Limb (tissue), 2 donors: ENCODE data around the gene MYO1B.
A peak's percentile ranks its signal among the peaks of the same experiment; 100 is the strongest.

Source experiments
- DNase-seq, 2 donors: peaks; one replicate each; pipeline ENCODE4 v3.0.0-alpha.2; 2016; ENCODE audit errors: extremely low spot score in 2 of 2

The MYO1B gene

GRCh38 chr2:191296083-191297006 is 51.1 kb downstream of the MYO1B start:
- DNase-seq, result no peak

DNA sequence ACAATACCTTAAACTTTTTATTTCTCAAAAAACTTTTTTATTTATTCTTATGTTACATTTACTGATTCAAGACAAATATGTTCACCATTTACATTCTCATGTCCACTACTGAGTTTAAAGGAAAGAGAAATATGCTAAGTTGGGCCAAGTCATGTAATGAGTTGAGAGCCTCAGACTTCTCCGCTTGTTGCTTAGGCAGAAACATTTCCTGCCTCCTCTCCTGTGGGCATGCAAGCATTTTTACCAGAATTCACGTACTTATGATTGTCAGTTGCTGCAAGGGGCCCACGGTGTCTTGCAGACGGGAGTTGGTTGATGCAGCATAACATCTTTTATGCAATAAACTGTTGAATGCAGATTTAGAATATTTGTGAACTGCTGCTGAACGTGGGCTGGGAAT is 51.8 kb downstream of the MYO1B start:
- DNase-seq, result no peak

DNA sequence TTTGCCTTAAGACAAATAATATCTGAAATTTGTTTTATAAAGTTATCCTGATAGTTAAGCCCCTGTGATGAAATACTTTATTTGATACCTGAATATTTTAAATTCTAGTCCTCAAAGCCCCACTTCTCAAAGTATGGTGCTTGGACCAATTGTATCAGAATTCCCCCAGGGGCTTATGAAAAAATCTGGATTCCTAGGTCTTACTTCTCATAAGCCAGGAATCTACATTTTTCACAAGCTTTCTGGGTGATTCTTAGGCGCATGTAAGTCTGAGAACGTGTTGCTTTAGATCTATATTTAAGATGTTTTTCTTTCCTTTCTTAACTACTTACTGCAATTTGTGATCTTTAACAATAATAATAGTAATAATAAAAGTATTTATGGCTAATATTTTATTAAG is 53.1 kb downstream of the MYO1B start:
- no peak for DNase-seq

DNA sequence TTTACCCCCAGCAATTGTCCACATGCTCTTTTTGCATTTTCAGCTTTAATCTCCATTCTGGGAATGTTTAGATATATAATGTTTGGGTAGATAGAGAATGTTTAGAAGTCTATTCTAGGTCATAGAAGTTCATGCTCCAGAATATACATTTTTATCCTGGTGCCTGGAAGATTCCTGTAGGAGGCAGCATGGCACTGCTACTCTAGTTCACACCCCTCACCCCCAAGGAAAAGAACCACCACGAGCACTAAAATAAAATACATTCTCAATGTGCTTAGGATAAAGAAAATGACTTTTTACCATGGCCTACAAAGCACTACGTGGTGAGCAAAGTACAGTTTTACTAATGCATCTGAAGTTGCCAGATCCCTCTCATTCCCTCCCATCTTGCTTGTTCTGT is 53.8 kb downstream of the MYO1B start:
- no peak for DNase-seq

DNA sequence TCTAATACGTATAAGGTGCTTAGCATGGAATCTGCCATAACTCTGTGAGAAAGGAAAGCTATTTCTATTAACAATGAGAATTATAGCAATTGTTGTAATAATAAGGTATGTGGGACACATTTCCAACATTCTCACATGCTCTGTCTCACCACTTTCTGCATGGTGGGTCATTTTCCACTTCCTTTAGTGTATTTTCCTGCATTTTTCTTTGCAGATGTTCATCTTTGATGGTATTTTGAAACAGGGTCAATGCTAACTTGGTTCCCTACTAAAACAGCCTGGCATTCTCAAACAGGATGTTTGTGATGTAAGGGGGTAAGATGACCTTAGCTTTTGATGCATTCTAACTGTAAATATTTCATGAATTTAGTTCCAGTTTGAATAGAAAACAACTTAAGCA is 54.7 kb downstream of the MYO1B start:
- no peak for DNase-seq

DNA sequence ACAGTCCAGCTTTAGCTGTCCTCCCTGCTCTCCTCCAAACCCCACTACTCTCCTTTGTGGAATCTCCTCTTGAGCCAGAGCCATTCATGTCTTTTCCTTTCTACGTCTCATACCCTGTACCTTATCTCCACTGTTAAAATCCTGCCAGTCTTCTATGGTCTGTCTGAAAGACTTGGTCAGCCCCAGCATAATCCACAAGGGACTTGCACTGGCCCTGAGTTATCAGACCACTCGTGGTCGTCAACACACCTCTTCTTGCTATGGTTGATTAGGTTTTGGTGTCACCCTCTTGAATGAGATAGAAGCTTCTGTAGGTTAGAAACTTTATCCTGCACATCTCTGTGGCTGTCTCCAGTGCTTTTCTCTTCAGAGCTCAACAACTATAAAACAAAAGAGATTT is 56.8 kb downstream of the MYO1B start:
- no peak for DNase-seq

- DNase-seq, result no peak
These were observed 57.4 kb downstream of the MYO1B start for GRCh38 chr2:191302459-191303139.

- DNase-seq, result no peak
These were observed 58.2 kb downstream of the MYO1B start for GRCh38 chr2:191303140-191304005.

GRCh38 chr2:191304939-191305875 is 60.0 kb downstream of the MYO1B start:
- DNase-seq, result peak in 1 of 2 donors; percentile 55

DNA sequence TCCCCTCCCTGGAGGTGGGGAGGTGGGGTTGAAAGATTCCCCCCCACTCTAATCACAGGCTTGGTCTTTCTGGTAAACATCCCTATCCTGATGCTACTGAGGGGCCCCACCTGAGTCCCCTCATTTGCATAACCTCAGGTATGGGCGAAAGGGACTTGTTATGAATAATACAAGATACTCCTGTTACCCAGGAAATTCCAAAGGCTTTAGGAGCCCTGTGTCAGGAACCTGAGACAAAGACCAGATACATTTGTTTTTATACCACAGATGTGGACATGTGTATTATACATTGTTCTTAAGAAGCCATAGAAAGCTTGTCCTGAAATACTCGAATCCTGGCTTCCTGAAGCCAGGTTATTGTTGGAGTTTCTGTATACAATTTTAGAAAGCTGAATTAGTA is 62.8 kb downstream of the MYO1B start:
- DNase-seq, result no peak

DNA sequence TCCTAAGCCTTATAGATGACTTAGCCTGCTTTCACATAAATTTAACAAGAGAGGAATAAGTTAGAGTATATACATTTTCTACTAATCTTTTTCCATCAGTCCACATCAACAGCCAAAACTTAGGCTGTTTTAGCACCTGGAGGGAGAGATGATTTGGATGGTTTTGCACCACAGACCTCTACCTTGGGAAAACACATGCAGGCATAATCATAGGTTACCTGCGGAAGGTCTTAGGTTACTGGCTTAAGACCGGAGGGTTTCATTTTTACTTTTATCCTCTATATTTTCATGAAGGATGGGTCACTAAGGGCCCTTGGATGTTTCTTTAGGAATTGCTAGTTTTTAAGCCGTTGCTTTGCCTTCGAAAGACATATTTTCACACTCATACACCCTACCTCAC is 66.0 kb downstream of the MYO1B start:
- DNase-seq, result no peak

DNA sequence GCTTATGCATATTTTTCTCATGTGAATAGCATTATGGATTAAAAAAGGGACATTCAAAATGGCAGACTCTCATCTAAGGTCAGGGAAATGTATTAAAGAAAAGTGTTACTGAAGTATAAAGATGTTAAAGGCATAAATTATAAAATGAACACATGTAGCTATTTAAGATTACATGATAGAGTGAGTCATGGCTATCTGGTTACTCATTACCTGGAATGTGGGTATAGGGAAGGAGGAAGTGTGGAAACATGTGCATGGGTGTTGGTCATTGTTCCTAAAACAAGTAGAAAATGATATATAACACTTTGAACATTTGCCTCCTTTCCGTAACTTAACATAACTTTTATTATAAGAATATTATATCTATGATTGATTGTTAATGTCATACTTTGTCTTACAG is 66.4 kb downstream of the MYO1B start:
- DNase-seq, result no peak

DNA sequence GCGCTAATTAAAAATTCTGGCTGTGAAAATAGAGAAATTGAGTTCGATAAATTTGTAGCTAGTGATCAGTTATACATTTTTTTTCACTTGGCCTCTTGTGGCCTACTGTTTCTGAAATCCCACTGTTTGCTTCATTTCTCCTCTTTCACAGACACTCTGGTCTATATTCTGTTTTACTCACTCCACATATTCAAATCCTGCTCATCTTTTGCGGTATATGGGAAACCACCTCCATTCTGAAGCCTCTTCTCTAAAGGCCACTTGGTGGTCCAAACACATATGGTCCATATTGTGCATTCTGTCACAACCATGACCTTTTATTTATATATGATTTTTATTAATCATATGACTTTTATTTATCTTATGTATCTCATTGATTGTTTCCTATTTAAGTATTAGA is 67.0 kb downstream of the MYO1B start:
- no peak for DNase-seq

DNA sequence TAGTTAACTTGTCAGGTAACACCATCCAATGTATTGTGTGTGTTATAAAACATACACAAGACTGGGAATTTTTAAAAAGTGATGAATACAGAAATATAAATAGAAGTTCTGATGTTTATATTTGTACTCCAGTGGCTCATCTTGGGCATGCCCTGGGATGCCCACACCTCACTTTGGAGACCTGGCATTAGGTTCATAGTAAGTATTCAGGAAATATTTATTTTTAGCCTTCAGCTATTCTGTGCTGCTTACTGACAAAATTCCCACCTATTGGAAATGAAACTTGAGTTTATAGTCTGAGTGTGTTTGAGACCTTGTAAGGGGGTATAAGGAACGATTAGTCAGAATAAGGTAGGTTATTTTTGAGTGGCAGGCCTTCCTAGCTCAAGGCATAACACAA is 67.5 kb downstream of the MYO1B start:
- no peak for DNase-seq

DNA sequence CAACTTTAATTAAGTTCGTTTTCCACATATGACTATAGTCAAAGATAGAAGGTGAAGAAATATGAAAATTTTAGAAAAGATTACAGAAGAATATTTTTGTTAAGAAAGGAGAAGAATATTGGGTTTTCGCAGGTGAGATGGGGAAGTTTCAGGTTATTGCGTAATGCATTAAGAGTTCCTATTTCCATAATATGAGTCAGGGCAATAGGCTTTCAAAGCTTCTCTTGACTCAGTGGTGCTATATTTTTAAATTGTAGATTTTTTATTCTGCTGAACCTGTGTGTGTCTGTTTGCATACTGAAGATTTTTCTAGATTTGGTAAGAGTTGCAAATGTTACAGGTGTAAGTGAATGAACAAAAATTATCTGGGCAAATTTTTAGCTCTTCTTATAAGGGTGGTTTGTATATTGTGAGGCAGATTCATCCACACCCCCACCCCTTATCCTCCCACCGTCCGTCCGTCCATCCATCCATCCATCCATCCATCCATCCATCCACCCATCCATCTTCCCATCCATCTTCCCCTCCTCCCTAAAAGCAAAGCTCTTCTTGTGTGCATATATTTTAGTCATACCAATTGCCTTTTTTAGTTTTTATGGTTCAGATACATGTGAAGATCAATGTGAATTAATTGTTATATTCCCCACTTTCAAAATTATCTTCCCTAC is 69.6 kb downstream of the MYO1B start:
- no peak for DNase-seq

GRCh38 chr2:191315365-191315752 is 70.2 kb downstream of the MYO1B start:
- DNase-seq, result no peak

- DNase-seq, result no peak
These were observed 71.2 kb downstream of the MYO1B start for GRCh38 chr2:191316246-191316994.

DNA sequence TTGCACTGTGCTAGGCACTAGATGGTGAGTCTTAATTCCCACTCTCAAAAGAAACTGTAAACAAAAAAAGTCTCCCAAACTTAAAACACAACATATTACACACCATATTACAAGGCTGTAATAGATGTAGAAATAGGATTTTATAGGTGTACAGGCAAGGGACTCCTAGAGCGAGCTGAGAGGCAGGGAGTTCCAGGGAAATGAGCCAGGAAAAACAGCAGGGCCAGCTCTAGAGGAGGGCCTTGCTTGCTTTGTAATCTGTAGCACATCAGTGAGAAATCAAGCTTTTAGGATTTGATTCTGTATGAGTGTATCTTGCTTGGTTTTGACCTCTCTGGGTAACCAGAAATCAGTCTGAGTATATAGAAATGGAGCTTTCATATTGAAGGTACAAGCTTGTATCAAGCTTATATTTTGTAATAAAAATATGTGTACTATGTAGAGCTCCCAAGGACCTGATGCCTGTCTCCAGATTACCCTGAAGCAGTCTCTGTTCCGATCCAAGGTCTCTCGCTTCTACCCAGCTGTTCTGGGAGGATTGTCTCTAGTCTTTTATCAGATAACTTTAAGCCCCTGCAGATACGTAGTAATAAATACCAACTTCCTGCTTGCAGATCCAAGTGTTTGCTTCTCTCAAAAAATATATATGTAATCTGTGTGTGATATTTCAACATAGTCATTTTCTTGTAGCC is 73.0 kb downstream of the MYO1B start:
- DNase-seq, result peak in 1 of 2 donors; percentile 34

DNA sequence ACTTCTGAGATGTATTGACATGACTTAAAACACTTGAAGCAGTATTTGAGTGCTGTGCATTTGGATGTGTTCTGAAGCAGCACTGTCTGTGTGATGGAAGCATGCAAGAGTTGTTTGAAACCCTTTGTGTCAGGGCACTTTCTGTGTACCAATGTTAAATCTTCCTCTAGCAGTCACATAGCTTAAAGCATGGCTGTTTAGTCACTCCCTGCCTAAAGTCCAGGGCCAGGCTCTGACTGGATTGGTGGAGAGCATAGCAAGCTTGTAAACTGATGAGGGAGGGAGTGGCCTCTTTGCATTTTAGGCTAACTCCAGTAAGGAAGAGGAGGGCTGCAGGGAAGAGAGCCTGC is 73.5 kb downstream of the MYO1B start:
- DNase-seq, result peak in 1 of 2 donors; percentile 32
